GM10266 (cell line): ENCODE data around the gene SEC31A.

Experiments
- DNase-seq: peaks from one replicate; pipeline ENCODE4 v3.0.0; 2012; ENCODE audit errors: extremely low spot score
- TF ChIP-seq, protein P1 (sequence below): IDR thresholded peaks from 2 replicates; pipeline ENCODE4 v1.5.1; 2012; ENCODE audit warnings: mild to moderate bottlenecking, low read depth; ENCODE audit not compliant: control insufficient read depth, insufficient read depth; ENCODE audit errors: missing control alignments

The SEC31A gene, protein sequence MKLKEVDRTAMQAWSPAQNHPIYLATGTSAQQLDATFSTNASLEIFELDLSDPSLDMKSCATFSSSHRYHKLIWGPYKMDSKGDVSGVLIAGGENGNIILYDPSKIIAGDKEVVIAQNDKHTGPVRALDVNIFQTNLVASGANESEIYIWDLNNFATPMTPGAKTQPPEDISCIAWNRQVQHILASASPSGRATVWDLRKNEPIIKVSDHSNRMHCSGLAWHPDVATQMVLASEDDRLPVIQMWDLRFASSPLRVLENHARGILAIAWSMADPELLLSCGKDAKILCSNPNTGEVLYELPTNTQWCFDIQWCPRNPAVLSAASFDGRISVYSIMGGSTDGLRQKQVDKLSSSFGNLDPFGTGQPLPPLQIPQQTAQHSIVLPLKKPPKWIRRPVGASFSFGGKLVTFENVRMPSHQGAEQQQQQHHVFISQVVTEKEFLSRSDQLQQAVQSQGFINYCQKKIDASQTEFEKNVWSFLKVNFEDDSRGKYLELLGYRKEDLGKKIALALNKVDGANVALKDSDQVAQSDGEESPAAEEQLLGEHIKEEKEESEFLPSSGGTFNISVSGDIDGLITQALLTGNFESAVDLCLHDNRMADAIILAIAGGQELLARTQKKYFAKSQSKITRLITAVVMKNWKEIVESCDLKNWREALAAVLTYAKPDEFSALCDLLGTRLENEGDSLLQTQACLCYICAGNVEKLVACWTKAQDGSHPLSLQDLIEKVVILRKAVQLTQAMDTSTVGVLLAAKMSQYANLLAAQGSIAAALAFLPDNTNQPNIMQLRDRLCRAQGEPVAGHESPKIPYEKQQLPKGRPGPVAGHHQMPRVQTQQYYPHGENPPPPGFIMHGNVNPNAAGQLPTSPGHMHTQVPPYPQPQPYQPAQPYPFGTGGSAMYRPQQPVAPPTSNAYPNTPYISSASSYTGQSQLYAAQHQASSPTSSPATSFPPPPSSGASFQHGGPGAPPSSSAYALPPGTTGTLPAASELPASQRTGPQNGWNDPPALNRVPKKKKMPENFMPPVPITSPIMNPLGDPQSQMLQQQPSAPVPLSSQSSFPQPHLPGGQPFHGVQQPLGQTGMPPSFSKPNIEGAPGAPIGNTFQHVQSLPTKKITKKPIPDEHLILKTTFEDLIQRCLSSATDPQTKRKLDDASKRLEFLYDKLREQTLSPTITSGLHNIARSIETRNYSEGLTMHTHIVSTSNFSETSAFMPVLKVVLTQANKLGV

DNA sequence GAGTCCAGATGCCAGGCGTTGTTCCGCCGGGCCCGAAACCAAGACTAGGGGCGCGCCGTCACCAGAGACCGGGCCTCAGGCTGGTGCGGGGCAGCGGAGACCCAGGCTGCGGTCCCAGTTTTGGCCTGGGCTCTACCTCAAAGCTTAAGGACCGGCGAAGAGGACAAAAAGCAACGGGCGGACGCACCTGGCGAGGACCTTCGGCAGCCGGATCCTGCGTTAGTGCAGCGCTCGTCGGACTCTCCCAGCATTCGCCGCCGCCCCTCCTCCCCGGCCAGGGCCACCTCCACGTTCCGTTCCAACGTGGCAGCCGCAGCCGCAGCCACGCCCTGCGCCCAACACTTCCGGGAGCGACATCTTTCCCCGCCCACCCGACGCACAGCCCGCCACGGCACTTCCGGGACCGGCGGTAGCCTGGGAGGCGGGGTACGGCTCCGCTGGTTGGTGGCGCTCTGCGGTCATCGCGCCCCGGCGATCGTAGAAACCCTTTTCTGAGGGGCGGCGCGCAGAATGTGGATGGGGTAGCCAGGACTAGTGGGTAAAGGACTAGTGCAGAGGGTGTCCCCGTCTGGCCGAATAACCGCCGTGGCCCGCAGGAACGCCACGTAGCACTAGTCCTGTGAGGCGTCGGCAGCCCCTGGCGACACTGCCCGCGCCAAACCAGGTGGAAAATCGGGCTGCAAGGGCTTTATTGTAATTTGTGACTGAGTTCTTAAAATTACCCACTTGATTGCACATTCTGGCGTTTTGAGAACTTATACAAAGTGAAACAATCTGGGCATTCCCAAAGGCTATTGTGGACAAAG lies at the start of gene SEC31A:
TSS of gene SEC31A (minus strand) at position 253 of the 806 bp plus-strand sequence. CDS start 9,217 bp downstream, outside the sequence.
- DNase-seq = peak; percentile 88
- TF ChIP-seq, protein P1, sequence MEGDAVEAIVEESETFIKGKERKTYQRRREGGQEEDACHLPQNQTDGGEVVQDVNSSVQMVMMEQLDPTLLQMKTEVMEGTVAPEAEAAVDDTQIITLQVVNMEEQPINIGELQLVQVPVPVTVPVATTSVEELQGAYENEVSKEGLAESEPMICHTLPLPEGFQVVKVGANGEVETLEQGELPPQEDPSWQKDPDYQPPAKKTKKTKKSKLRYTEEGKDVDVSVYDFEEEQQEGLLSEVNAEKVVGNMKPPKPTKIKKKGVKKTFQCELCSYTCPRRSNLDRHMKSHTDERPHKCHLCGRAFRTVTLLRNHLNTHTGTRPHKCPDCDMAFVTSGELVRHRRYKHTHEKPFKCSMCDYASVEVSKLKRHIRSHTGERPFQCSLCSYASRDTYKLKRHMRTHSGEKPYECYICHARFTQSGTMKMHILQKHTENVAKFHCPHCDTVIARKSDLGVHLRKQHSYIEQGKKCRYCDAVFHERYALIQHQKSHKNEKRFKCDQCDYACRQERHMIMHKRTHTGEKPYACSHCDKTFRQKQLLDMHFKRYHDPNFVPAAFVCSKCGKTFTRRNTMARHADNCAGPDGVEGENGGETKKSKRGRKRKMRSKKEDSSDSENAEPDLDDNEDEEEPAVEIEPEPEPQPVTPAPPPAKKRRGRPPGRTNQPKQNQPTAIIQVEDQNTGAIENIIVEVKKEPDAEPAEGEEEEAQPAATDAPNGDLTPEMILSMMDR = no peak

DNA sequence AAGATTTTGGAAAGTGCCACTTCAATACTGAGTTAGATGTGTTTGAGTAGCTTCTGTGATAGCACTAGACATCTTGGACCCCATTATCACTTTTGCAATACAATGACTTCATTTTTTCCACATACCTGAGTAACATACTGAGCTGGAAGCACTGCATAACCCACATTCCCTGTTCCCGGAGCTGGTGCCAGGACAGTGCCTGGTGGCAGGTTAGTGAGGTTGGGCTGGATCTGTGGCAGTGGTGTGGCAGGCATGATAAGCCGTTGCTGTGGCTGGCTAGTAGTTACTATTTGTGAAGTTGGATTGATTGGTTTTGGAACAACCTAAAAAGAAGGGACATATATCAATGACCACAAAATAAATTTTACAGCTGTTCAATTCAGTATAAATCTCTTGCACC lies 48.5 kb upstream of the SEC31A start:
- TF ChIP-seq, protein P1 = no peak
- no peak for DNase-seq

DNA sequence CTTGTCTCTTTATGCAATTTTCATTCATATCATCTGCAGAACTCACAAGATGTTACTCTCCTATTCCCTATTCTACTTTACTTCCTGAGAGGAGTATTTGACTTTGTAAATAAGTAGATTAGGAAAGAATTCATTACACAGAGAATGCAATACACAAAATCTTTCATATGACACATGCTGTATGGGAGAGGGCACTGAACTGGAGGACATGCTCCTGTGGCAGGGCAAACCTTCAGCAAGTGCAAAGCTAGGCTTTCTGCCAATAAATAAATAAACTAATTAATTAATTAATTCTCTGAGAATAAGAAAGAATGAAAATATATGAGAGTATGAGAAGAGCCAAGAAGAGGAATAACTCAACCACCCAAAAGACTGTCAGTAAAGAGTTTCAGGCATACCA lies 43.5 kb upstream of the SEC31A start:
- no peak for DNase-seq
- TF ChIP-seq, protein P1 = no peak

DNA sequence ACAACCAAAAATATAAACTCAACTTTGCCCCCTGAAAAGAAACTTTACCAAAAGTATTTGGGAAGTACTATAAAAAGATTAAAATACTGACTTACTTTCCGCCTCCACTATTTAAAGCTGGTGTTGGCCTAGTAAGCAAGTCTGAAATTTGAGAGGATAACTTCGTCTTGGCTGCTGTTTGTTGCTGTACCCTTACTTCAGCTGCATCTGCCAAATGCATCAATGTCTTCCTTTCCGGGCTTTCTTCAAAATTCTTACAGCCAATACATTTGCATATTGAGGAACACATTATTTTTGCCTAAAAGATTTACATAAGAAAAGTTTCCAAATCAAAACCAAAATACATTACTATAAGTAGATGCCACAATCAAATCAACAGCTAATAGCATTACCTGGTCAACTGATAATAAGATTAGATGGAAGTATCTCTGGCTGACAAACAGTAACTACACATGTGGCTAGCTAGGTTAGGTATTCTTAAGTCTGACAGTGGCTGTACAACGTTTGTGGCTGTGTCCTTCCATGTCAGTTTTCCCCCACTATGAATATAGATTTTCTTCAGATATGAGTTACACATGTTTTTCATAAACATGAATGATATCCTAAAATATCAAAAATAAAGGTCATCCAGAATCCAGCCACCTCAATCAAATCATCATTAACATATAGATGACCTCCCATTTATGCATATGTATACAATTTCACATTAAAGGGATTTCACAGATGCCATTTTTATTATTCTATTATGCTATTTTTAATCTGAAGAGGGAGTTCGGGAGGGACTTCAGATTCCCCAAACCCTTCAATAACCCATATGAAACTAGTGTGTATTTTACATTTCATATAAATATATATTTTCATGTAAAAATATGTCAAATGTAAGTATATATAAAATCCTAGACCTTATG lies 40.1 kb upstream of the SEC31A start:
- TF ChIP-seq, protein P1 = no peak
- DNase-seq = no peak

DNA sequence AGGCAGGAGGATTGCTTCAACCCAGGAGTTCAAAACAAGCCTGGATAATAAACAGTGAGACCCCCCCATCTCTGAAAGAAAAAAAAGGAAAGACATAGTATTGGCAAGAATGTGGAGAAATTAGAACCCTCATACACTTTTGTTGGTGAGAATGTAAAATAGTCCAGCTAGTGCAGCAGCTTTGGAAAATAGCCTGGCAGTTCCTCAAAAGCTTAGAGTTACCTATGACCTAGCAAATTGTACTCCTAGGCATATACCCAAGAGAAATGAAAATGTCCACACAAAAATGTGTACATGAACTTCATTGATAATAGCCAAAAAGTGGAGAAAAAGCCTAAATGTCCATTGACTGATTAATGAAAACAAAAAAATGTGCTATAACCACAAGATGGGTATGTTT lies 30.8 kb upstream of the SEC31A start:
- no peak for DNase-seq
- TF ChIP-seq, protein P1 = no peak
